Thyroid gland (tissue), 4 donors: ENCODE data around the gene TSHZ2. TPM values are rescaled to one million over a fixed set of nuclear protein-coding genes. Genes with fewer than 3 reads are reported as not detected.

Experiments used
- DNase-seq, 2 donors: peaks; one replicate each; pipeline ENCODE4 v3.0.0-alpha.2; 2019
- H3K27ac ChIP-seq, 3 donors: fragments of 200-600 bp; sonication (generic); 1 replicate in 2 of 3; 2 replicates in 1 of 3; pipeline ENCODE4 v1.5.1; 2016 to 2019; ENCODE audit warnings: mild to moderate bottlenecking in 1 of 3, moderate library complexity in 1 of 3
- H3K27me3 ChIP-seq: fragments of 200-600 bp; sonication (generic); one replicate; pipeline ENCODE4 v1.5.1; 2019
- H3K36me3 ChIP-seq, 2 donors: fragments of 200-600 bp; sonication (generic); one replicate each; pipeline ENCODE4 v1.5.1; 2016 to 2019
- H3K4me1 ChIP-seq, 2 donors: fragments of 200-600 bp; sonication (generic); one replicate each; pipeline ENCODE4 v1.5.1; 2017 to 2019
- H3K4me3 ChIP-seq, 3 donors: fragments of 200-600 bp; sonication (generic); replicated peaks in 1 of 3; 1 replicate in 2 of 3; 2 replicates in 1 of 3; pipeline ENCODE4 v1.5.1; 2016; ENCODE audit warnings: mild to moderate bottlenecking in 1 of 3
- H3K9me3 ChIP-seq: fragments of 200-600 bp; sonication (generic); one replicate; pipeline ENCODE4 v1.5.1; 2017
- CTCF ChIP-seq, 6 experiments: fragments of 200-600 bp in 3 of 6; fragments of 450-650 bp in 3 of 6; sonication (generic) in 3 of 6; IDR thresholded peaks; one replicate each; pipeline ENCODE4 v1.5.1; 2016 to 2019; ENCODE audit warnings: antibody characterized with exemption in 6 of 6, mild to moderate bottlenecking in 2 of 6, inconsistent platforms in 1 of 6, moderate library complexity in 1 of 6
- POLR2A ChIP-seq, 2 donors: fragments of 450-650 bp; IDR thresholded peaks; one replicate each; pipeline ENCODE4 v1.6.1; 2017; ENCODE audit warnings: antibody characterized with exemption in 2 of 2, mild to moderate bottlenecking in 2 of 2, moderate library complexity in 1 of 2
- WGBS, 2 donors: methylation state at CpG; one replicate each; pipeline ENCODE4 v1.1.5; 2017; 5-methylcytosine and 5-hydroxymethylcytosine counted together
- intact Hi-C: fragments of 100-400 bp; cut with DNase I; formaldehyde crosslinking; loops from one replicate; pipeline ENCODE4 v1.15.1; 2023
- total RNA-seq, 4 donors: library from RNA; depleted of rRNA; stranded (reverse); fragments of >200 nt; gene quantifications; one replicate each; pipeline ENCODE4 v1.2.3, GENCODE V29; 2016

Gene TSHZ2
- total RNA-seq, 4 donors from 2014 or later: 11.0 to 27.9 (median 14.0) TPM

GRCh38 chr20:52978851-52979250, 6.7 kb downstream of the TSHZ2 start:
- Histone ChIP-seq H3K9me3 (no peaks in the 10 kb centered on the region), H3K4me1 (no peaks in the 10 kb centered on the region), H3K4me3 (no peak overlapping the region), H3K27me3 (no peaks in the 10 kb centered on the region), H3K36me3 (no peaks in the 10 kb centered on the region), H3K27ac (no peak overlapping the region)
- intact Hi-C loops: no loop called here
- TF ChIP-seq CTCF (IDR thresholded peaks at IDR 0.05) (no peak), POLR2A (IDR thresholded peaks at IDR 0.05) (no peak)
- WGBS, 2 donors: 36 to 45% methylated on average over 2 of the region's 2 CpGs
- DNase-seq: no peak

- TF ChIP-seq POLR2A (IDR thresholded peaks at IDR 0.05) (no peak), CTCF (IDR thresholded peaks at IDR 0.05) (no peak)
- H3K4me1 ChIP-seq: no peaks in the 10 kb centered on the region
- intact Hi-C loops: no loop called here
- no peaks in the 10 kb centered on the region for H3K36me3 ChIP-seq
- WGBS, 2 donors: 93 to 96% methylated on average over 8 of the region's 8 CpGs
- H3K27ac ChIP-seq: no peak overlapping the region
- no peak overlapping the region for H3K4me3 ChIP-seq
- no peaks in the 10 kb centered on the region for H3K27me3 ChIP-seq
- H3K9me3 ChIP-seq: no peaks in the 10 kb centered on the region
- DNase-seq: no peak
Observed at GRCh38 chr20:52981051-52981450, 8.9 kb downstream of the TSHZ2 start.

- Histone ChIP-seq H3K4me3 (no peak overlapping the region), H3K4me1 (no peaks in the 10 kb centered on the region), H3K36me3 (no peaks in the 10 kb centered on the region), H3K9me3 (no peaks in the 10 kb centered on the region), H3K27me3 (no peaks in the 10 kb centered on the region), H3K27ac (no peak overlapping the region)
- DNase-seq: no peak
- intact Hi-C loops: no loop called here
- 65 to 75% methylated on average over 22 of the region's 22 CpGs for WGBS, 2 donors
- no peak for TF ChIP-seq CTCF (IDR thresholded peaks at IDR 0.05)
- TF ChIP-seq POLR2A (IDR thresholded peaks at IDR 0.05): no peak
Observed at GRCh38 chr20:52983726-52984450, 11.7 kb downstream of the TSHZ2 start.

GRCh38 chr20:52984451-52984810, 12.3 kb downstream of the TSHZ2 start:
- intact Hi-C loops: no loop called here
- Histone ChIP-seq H3K27ac (no peak overlapping the region), H3K4me1 (no peaks in the 10 kb centered on the region), H3K9me3 (no peaks in the 10 kb centered on the region), H3K36me3 (no peaks in the 10 kb centered on the region), H3K27me3 (no peaks in the 10 kb centered on the region), H3K4me3 (no peak overlapping the region)
- 82 to 88% methylated on average over 10 of the region's 10 CpGs for WGBS, 2 donors
- TF ChIP-seq POLR2A (IDR thresholded peaks at IDR 0.05) (no peak), CTCF (IDR thresholded peaks at IDR 0.05) (no peak)
- DNase-seq: no peak

- 87 to 90% methylated on average over 3 of the region's 3 CpGs for WGBS, 2 donors
- H3K4me1 ChIP-seq: no peaks in the 10 kb centered on the region
- no peaks in the 10 kb centered on the region for H3K27me3 ChIP-seq
- no peak for DNase-seq
- no peaks in the 10 kb centered on the region for H3K9me3 ChIP-seq
- TF ChIP-seq CTCF (IDR thresholded peaks at IDR 0.05) (no peak), POLR2A (IDR thresholded peaks at IDR 0.05) (no peak)
- no peak overlapping the region for H3K4me3 ChIP-seq
- intact Hi-C loops: no loop called here
- no peaks in the 10 kb centered on the region for H3K36me3 ChIP-seq
- H3K27ac ChIP-seq: no peak overlapping the region
Observed at GRCh38 chr20:52985687-52986086, 13.5 kb downstream of the TSHZ2 start.
